ENCODE results near the gene SPRY2. TPM values are rescaled to one million over a fixed set of nuclear protein-coding genes. Genes with fewer than 3 reads are reported as not detected.
A peak's percentile ranks its signal among the peaks of the same experiment; 100 is the strongest.

SPRY2 gene
- total and polyA plus RNA-seq, 2 experiments from 2014 or later, result 48.2 to 69.4 TPM

GRCh38 chr13:80379245-80379644, 38.3 kb upstream of the SPRY2 start:
- H3K4me1 ChIP-seq (ENCODE audit: insufficient read depth), result no peaks in the 10 kb centered on the region
- H4K20me1 ChIP-seq (ENCODE audit: insufficient read depth, poor library complexity, severe bottlenecking), result no peaks in the 10 kb centered on the region
- peak overlapping the region; percentile 29 for H3K4me2 ChIP-seq

GRCh38 chr13:80376554-80376953, 35.6 kb upstream of the SPRY2 start:
- Histone ChIP-seq H4K20me1 (ENCODE audit: insufficient read depth, poor library complexity, severe bottlenecking) (no peaks in the 10 kb centered on the region), H3K4me3 (no peak overlapping the region), H3K27ac (no peak overlapping the region), H3K4me2 (no peak overlapping the region), H3K27me3 (no peaks in the 10 kb centered on the region), H3K79me2 (no peaks in the 10 kb centered on the region), H2AFZ (no peak overlapping the region), H3K9me2 (replicated peaks; ENCODE audit: insufficient read depth) (no peaks in the 10 kb centered on the region), H3K9me3 (ENCODE audit: low read depth) (no peaks in the 10 kb centered on the region), H3K36me3 (replicated peaks; ENCODE audit: insufficient read depth, low read depth) (no peaks in the 10 kb centered on the region), H3K4me1 (ENCODE audit: insufficient read depth) (no peaks in the 10 kb centered on the region)
- no peak for DNase-seq (ENCODE audit: low spot score)
- WGBS (ENCODE audit: low lambda C conversion rate, missing lambda C conversion rate), result 94% methylated on average over 1 of the region's 1 CpG
- no peak for TF ChIP-seq CTCF (IDR thresholded peaks at IDR 0.05; ENCODE audit: poor library complexity)
- TF ChIP-seq EZH2phosphoT487 (IDR thresholded peaks at IDR 0.05; ENCODE audit: low read depth, severe bottlenecking, unreplicated experiment), result no peak
- no peak for TF ChIP-seq EZH2 (IDR thresholded peaks at IDR 0.05; ENCODE audit: borderline replicate concordance)

More at GRCh38 chr13:80379245-80379644, 38.3 kb upstream of the SPRY2 start:
- Histone ChIP-seq H2AFZ (no peak overlapping the region), H3K4me3 (no peak overlapping the region), H3K27me3 (no peaks in the 10 kb centered on the region), H3K9me3 (ENCODE audit: low read depth) (no peaks in the 10 kb centered on the region), H3K9me2 (replicated peaks; ENCODE audit: insufficient read depth) (no peaks in the 10 kb centered on the region), H3K36me3 (replicated peaks; ENCODE audit: insufficient read depth, low read depth) (no peaks in the 10 kb centered on the region), H3K79me2 (no peaks in the 10 kb centered on the region), H3K27ac (no peak overlapping the region)
- TF ChIP-seq CTCF (IDR thresholded peaks at IDR 0.05; ENCODE audit: poor library complexity) (no peak), EZH2phosphoT487 (IDR thresholded peaks at IDR 0.05; ENCODE audit: low read depth, severe bottlenecking, unreplicated experiment) (no peak), EZH2 (IDR thresholded peaks at IDR 0.05; ENCODE audit: borderline replicate concordance) (no peak)
- WGBS (ENCODE audit: low lambda C conversion rate, missing lambda C conversion rate), result 64% methylated on average over 3 of the region's 3 CpGs
- DNase-seq (ENCODE audit: low spot score), result peak; percentile 14

GRCh38 chr13:80374901-80375300, 34.0 kb upstream of the SPRY2 start:
- Histone ChIP-seq H3K36me3 (replicated peaks; ENCODE audit: insufficient read depth, low read depth) (no peaks in the 10 kb centered on the region), H3K27ac (no peak overlapping the region), H4K20me1 (ENCODE audit: insufficient read depth, poor library complexity, severe bottlenecking) (no peaks in the 10 kb centered on the region), H3K4me2 (no peak overlapping the region), H3K4me1 (ENCODE audit: insufficient read depth) (no peaks in the 10 kb centered on the region), H3K27me3 (no peaks in the 10 kb centered on the region), H3K4me3 (no peak overlapping the region), H2AFZ (no peak overlapping the region), H3K9me3 (ENCODE audit: low read depth) (no peaks in the 10 kb centered on the region), H3K79me2 (no peaks in the 10 kb centered on the region), H3K9me2 (replicated peaks; ENCODE audit: insufficient read depth) (no peaks in the 10 kb centered on the region)
- DNase-seq (ENCODE audit: low spot score), result no peak
- 88% methylated on average over 2 of the region's 2 CpGs for WGBS (ENCODE audit: low lambda C conversion rate, missing lambda C conversion rate)
- TF ChIP-seq EZH2 (IDR thresholded peaks at IDR 0.05; ENCODE audit: borderline replicate concordance) (no peak), CTCF (IDR thresholded peaks at IDR 0.05; ENCODE audit: poor library complexity) (no peak)

- no peak overlapping the region for H3K4me3 ChIP-seq
- no peak overlapping the region for H3K4me2 ChIP-seq
- H3K9me2 ChIP-seq (replicated peaks; ENCODE audit: insufficient read depth), result no peaks in the 10 kb centered on the region
- DNase-seq (ENCODE audit: low spot score), result no peak
- H3K27ac ChIP-seq, result no peak overlapping the region
- H3K9me3 ChIP-seq (ENCODE audit: low read depth), result no peaks in the 10 kb centered on the region
- no peaks in the 10 kb centered on the region for H3K4me1 ChIP-seq (ENCODE audit: insufficient read depth)
- H3K36me3 ChIP-seq (replicated peaks; ENCODE audit: insufficient read depth, low read depth), result no peaks in the 10 kb centered on the region
- TF ChIP-seq EZH2 (IDR thresholded peaks at IDR 0.05; ENCODE audit: borderline replicate concordance) (no peak), EZH2phosphoT487 (IDR thresholded peaks at IDR 0.05; ENCODE audit: low read depth, severe bottlenecking, unreplicated experiment) (no peak), CTCF (IDR thresholded peaks at IDR 0.05; ENCODE audit: poor library complexity) (no peak)
- WGBS (ENCODE audit: low lambda C conversion rate, missing lambda C conversion rate), result 80% methylated on average over 5 of the region's 5 CpGs
- H2AFZ ChIP-seq, result no peak overlapping the region
- no peaks in the 10 kb centered on the region for H3K27me3 ChIP-seq
- no peaks in the 10 kb centered on the region for H3K79me2 ChIP-seq
- H4K20me1 ChIP-seq (ENCODE audit: insufficient read depth, poor library complexity, severe bottlenecking), result no peaks in the 10 kb centered on the region
These were observed 33.5 kb upstream of the SPRY2 start for GRCh38 chr13:80374444-80374843.
